ENCODE results near the gene OR5AN1.
"Not testable (repeated sequence)": the region's sequence is repeated elsewhere in the genome, so short reads cannot be mapped to it uniquely, and the experiment has no call there.

OR5AN1 gene

DNA sequence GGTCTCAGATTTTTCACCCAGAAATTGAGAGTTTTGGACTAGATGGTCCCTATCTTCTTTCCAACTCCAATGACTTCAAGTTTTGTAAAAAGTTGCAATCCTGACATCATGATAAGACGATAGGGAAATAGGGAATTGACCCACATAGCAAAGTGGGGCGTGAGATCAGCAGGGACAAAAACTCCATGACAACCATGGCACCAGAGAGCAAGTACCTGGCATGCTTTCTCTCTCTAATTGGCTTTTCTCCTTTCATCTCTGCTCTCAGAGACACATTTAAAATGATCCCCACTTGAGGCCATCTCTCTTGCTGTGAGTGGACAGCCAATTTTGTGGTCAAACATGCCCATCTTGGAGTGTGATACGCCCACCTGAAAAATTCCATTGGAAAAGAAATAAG is at the start of gene OR5AN1:
OR5AN1 (plus strand) TSS at position 301 of the 400 bp plus-strand sequence. CDS start 5,564 bp downstream, outside the sequence.
- no peak for DNase-seq

GRCh38 chr11:59335001-59335400 is 23.7 kb upstream of the OR5AN1 start:
- DNase-seq, result no peak

GRCh38 chr11:59336176-59336575 is 22.5 kb upstream of the OR5AN1 start:
- no peak for DNase-seq

- no peak for DNase-seq
These were observed 21.8 kb upstream of the OR5AN1 start for GRCh38 chr11:59336931-59337330.

DNA sequence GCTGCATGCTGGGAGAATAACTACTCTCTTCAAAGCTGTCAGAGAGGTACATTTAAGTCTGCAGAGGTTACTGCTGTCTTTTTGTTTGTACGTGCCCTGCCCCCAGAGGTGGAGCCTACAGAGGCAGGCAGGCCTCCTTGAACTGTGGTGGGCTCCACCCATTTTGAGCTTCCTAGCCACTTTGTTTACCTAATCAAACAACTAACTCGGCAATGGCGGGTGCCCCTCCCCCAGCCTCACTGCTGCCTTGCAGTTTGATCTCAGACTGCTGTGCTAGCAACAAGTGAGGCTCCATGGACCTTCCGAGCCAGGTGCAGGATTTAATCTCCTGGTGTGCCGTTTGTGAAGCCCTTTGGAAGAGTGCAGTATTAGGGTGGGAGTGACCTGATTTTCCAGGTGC is 9.0 kb upstream of the OR5AN1 start:
- not testable (repeated sequence) for DNase-seq

- DNase-seq, result no peak
These were observed 3.5 kb upstream of the OR5AN1 start for GRCh38 chr11:59355226-59355625.

DNA sequence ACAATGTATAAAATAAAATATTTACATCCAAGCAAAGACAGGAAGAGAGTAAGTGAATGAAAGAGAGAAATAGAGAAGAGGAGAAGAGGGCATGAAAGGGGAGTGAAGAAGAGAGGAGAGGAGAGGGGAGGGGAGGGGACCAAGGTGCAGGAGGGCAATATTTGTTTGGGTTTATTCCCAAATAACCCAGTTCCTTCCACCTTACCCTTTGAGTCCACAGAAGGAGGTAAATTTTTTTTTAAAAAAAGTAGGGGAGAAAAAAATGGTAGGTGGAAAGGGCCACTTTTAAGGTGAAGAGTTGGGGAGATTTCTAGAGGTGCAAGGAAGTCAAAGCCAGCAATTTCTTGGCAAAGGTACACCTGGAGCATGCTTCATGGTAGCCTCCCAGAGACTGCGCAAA is 2.1 kb upstream of the OR5AN1 start:
- DNase-seq, result no peak

DNA sequence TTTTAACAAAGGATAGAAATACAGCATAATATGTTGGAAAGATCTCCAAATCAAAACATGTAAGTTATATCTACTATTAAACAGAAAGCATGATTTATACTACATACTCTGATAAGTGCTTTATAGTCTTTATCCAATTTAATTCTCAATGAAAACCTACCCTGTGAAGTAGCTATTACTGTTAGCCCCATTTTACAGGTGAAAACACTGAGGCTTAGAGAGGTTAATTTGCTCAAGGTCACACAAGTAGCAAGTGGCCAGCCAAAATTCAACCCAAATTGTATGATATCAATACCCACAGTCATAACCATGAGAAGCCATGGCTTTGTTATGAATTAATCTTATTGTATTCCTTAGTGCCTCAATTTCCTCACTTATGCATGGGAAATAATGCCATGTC is 675 bp upstream of the OR5AN1 start:
- DNase-seq, result no peak

DNA sequence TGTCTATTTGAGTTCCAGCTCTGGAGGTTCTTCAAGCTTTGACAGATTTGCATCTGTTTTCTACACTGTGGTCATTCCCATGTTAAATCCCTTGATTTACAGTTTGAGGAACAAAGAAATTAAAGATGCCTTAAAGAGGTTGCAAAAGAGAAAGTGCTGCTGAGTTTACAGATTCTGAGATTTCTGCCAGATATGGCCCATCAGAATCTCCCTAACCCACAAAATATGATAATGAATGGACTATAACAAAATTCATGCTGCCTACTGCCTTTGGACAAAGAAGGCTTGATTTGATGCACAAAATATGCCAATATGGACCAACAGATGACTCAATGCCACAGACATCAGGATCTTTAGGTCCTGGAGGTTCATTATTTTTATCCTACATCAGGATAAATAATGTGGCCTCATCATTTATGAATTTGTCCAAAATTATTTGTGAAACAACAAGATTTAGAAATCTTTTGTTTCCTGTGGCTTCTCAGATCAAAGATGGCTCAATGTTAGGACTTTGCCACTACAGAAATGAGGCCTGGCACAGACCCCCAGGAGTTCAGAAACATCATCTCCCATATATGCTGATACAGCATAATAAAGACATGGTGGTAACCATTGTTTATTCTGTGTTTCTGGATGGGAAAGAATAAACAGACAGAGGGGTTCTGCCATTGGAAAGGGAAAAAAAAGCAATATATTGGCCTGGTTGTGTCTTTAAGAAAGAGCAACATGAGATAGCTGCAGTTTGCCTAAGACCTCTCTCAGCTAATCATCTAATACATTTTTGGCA is 6.7 kb downstream of the OR5AN1 start:
- DNase-seq, result no peak

GRCh38 chr11:59368238-59369022 is 9.7 kb downstream of the OR5AN1 start:
- DNase-seq, result no peak

GRCh38 chr11:59372324-59372723 is 13.6 kb downstream of the OR5AN1 start:
- not testable (repeated sequence) for DNase-seq

- no peak for DNase-seq
These were observed 21.8 kb downstream of the OR5AN1 start for GRCh38 chr11:59380263-59381059.

DNA sequence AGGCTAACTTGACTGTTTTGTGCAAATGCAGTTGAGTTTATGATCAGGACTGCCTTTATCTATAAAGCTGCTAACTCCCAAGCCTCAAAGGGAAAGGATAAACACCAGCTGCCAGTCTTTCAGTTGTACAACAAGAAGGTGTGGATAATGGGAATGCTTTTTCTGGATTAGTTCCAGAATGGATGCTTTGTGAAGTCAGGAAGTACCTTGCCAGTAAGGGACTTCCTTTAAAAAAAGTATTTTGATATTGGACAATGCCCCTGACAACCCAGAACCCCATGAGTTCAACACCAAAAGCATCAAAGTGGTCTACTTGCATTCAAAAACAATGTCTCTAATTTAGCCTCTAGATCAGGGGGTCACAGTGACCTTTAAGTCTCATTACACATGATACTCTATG is 35.5 kb downstream of the OR5AN1 start:
- no peak for DNase-seq

DNA sequence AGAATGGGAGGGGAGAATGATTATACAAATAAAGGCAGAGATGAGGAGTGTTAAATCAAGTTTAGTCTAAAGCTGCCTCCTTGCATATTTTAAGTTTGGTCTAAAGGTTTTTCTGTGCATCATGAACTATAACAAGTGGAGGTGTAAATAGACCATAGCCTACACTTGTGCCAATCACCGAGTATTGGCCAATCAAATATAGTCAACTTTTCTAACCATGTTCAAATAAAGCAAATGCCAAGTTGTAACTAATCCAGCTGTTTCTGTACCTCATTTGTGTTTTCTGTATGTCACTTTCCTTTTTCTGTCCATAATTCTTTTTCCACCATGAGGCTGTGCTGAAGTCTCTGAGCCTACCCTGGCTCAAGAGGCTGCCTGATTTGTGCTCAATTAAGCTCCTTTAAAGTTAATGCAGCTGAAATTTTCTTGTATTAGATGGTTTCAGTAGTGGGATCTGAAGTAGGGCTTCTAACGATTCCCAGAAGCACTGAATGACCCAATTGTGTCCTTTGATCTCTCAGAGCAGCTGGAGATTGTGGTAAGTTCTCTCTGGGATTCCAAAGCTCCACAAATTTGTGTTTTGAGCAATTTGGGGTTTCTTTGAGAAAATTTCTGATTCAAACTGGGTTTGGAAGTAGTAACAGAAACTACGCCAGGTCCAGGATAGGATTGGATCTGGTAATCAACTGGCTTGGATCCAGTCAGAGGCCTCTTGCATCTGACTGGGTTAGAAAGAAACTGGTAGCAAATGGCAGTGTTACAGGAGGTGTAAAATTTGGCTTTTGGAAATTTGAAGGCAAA is 42.0 kb downstream of the OR5AN1 start:
- no peak for DNase-seq

- no peak for DNase-seq
These were observed 42.5 kb downstream of the OR5AN1 start for GRCh38 chr11:59401262-59401552.

GRCh38 chr11:59403546-59403945 is 44.9 kb downstream of the OR5AN1 start:
- no peak for DNase-seq

DNA sequence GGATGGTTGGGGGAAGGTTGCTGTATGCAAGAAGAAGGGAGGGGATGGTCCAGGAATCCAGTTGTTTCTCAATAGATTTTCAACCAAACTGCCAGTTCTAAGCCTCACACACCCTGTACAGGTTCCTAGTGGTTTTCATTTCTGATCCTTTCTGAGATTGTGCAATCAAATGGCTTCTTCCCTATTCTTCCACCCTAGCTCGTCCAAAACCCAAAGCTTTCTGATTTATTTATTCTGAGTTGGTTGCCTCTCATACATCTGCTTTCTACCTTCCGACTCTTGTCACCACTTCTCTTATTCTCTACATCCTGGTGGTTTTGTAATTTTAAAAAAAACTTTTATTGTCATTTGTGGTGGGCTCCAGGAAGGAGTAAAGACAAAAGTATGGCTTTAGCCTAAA is 55.0 kb downstream of the OR5AN1 start:
- DNase-seq, result no peak

GRCh38 chr11:59415111-59415510 is 56.4 kb downstream of the OR5AN1 start:
- DNase-seq, result no peak

DNA sequence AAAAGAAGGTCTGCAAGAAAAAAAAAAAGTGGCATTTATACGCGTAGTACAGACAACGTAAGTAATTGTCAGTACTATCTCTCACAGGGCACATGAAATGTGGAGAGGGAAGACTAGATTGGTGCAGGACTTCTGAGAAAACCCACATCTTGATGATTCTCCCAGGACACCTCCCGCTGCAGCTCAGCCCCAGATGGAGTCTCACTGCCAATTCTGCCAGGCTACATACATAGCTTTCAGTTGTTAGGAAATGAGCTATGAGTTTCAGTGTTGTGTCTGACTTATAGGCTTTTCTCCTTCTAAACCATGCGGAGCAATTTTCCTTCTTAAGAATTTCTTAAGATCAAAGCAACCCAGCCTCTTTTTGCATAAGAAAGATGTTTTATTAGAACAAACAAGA is 57.9 kb downstream of the OR5AN1 start:
- no peak for DNase-seq

GRCh38 chr11:59417023-59417422 is 58.3 kb downstream of the OR5AN1 start:
- no peak for DNase-seq

- no peak for DNase-seq
These were observed 59.5 kb downstream of the OR5AN1 start for GRCh38 chr11:59418156-59418555.
